GOT3 (cell line): Measurements from ENCODE around the gene CDC25B.
"Not testable (repeated sequence)": the region's sequence is repeated elsewhere in the genome, so short reads cannot be mapped to it uniquely, and the experiment has no call there.

Source experiments
- DNase-seq: peaks from one replicate; lab custom pipeline; 2025; ENCODE audit warnings: mixed read lengths; lab: John Stamatoyannopoulos, UW

Gene CDC25B

DNA sequence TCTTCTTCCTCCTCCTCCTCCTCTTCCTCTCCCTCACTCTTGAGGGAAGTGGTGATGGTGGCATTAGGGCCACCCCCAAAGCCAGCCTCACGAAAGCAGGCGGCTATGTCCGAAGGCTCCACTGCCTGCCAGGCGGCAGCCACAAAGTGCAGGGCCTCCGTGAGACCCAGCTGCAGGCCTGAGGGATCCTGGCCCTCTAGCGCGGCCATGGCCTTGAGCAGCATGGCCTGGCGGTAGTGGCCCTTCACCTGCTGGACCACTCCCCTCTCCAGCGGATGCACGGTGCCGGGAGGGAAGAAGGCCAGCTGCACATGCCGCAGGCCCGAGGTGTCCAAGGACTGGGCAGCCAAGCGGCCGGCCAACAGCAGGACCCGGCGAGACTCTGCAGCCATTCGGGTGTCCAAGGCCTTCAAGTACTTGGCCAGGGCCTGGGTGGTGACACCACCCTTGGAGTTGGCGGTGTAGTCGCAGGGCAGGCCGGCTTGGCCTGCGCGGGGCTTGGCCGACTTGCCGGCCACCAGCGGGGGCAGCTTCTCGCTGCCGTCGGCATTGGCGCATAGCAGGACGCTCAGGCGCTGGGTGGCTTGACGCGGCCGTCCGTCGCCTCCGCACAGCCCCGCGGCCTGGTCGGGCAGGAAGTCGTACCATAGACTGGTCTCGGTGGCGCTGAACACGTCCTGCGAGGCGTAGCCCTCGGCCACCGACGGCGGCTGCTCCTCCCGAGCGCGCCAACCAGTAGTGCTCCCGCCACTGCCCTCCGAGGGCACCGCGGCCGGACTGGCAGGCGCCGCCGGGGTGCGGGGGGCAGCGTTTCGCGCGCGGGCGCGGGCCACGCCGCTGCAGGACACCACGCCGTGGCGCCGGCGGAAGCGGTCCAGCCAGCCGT is 10.6 kb upstream of the CDC25B start:
- DNase-seq = peak; percentile 49

DNA sequence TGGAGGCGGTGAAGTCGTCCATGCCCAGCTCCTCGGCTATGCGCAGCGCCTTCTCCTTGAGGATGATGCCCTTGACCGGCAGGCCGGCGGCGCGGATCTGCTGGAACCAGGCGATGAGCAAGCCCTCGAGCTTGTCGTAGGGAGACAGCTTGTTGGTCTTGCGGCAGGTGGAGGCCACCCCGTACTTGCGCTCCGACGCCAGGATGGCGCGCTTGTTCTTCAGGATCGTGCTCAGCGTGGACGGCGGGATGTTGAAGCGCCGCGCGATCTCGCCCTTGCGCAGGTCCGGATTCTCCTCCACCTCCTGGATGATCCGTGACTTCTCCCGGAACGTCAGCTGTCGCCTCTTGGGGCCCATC is 10.0 kb upstream of the CDC25B start:
- no peak for DNase-seq

DNA sequence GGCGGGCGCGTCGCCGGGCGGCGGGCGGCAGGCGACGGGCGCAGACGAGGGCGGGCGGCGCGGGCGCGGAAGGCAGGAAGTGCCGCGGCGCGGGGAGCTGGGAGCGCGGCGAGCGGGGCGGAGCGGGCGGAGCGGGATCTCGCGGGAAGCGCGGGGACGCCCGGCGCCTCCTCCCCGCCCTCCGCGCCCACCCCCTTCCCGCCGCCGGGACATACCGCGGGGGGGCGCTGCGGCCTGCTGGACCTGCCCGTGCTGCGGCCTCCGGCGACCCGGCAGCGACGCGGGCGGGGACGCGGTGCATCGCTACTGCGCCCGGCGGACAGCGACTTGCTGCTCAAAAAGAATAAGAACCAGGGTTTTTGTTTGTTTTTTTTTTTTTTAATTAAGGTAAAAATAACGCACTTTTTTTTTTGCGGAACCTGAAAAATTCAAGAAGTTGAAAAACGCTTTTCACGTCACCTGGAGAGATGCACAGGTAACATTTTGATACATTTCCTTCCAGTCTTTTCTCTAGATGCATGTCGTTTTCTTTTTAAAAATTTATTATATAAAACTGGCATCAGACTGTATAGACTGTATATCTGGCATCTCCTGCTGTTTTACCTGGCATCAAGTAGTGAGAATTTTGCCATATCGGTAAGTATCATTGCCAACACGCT is 9.3 kb upstream of the CDC25B start, which contains the start of gene CENPB:
Gene CENPB, minus strand, starts transcription at position 76 of the 659 bp plus-strand sequence. CDS start 257 bp downstream, outside the sequence.
- DNase-seq = peak; percentile 84

DNA sequence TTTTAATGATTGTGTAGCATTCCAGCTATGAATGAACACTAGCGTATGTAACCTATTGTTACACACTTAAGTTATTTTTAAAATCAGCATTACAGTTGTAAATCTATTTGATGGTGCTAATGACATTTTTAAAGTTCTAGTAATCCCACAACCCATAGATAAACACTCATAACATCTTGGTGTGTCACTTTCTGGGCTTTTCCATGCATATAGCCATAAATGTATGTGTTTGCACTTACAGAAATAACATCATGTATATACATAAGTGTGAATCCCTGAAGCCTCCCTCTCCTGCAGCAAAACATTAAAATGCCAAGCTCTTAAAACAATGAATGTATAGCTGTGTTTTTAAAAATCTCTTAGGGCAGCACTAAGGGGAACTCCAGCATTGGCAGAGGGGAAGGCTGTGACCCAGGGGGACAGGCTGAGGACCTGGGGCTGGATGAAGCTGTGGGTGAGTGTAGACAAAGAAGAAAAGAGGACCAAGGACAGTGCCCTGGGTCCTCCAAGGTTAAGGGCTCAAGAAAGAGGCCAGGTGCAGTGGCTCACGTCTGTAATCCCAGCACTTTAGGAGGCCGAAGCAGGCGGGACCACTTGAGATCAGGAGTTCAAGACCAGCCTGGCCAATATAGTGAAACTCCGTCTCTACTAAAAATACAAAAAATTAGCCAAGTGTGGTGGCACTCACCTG is 8.6 kb upstream of the CDC25B start:
- no peak for DNase-seq

DNA sequence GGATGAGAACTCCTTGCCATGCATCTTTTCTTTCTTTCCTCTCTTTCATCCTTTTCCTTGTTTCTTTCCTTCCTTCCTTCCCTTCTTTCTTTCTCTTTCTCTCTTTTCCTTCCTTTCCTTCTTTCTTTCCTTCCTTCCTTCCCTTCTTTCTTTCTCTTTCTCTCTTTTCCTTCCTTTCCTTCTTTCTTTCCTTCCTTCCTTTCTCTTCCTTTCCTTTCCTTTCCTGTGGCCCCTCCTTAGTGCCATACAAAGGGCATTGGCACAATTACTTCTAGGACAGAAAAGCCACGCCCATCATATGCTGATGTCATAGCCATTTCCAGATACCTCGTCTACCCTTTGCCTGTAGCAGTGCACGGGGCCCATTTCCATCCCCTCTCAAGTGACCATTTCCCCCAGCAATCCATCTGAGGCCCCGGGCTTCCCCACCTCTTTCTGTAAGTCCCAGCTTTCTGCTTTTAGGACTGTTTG is 7.4 kb upstream of the CDC25B start:
- no peak for DNase-seq

DNA sequence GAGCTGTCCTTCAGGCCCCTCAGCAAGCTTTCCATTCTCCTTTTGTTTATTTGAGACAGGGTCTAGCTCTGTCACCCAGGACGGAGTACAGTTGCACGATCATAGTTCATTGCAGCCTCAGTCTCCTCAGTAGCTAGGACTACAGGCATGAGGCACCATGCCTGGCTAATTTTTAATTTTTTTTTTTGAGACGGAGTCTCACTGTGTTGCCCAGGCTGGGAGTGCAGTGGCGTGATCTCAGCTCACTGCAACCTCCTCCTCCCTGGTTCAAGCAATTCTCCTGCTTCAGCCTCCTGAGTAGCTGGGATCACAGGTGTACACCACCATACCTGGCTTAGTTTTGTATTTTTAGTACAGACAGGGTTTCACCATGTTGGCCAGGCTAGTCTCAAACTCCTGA is 6.9 kb upstream of the CDC25B start:
- not testable (repeated sequence) for DNase-seq

DNA sequence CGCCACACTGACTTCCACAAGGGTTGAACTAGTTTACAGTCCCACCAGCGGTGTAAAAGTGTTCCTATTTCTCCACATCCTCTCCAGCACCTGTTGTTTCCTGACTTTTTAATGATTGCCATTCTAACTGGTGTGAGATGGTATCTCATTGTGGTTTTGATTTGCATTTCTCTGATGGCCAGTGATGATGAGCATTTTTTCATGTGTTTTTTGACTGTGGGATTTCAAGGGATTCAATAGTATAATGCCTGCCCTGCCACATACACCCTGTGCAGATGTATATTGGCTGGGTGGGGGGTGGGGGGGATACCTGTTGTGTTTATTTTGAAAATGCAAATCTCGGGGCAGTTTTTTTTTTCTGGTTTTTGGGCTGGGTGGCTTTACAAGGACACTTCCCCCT is 1.9 kb upstream of the CDC25B start:
- DNase-seq = not testable (repeated sequence)

DNA sequence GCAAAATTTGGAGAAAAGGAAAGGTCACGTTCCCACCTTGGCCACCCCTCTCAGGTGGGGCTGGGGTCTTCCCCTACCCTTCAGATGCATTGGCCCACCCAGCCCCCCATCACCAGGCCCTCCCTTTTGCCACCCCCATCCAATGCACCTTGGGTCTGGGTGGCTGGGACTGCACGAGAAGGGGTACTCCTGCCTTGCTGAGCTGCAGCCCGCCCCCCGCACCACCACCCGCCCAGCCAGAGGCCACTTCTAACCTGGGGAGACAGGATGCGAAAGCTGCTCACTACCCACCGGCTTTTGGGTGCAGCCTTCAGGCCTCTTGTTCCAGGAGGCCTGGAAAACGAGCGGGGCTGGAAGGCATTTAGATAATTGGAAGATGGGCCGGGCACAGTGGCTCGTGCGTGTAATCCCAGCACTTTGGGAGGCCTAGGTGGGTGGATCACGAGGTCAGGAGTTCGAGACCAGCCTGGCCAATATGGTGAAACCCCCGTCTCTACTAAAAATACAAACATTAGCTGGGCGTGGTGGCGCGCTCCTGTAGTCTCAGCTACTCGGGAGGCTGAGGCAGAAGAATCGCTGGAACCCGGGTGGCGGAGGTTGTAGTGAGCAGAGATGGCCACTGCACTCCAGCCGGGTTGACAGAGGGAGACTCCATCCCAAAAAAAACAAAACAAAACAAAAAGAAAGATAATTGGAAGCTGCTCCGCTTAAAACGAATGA is 1.2 kb upstream of the CDC25B start:
- no peak for DNase-seq

DNA sequence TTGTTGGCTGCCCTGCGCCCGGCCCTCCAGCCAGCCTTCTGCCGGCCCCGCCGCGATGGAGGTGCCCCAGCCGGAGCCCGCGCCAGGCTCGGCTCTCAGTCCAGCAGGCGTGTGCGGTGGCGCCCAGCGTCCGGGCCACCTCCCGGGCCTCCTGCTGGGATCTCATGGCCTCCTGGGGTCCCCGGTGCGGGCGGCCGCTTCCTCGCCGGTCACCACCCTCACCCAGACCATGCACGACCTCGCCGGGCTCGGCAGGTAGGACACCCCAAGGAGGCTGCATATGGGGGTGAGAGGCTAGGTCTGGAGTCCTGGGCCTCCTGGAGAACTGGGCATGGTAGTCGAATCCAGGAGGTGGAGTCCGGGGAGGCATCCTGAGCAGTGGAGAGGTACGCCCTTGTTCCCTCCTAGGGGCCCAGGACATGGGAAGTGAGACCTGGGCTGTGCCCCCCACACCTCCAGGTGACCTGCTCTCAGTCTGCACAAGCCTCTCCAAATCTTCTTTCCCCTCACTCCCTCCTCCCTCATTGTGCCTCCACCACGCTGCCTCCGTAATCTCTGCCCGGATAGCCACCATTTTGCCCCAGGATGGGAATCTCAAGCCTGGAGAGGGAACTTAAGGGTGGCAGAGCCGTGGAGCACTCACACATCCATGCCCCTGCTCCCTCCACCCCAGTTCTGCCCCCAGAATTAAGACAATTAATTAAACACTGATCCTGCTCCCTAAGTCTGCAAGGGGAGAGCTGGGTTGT is 541 bp downstream of the CDC25B start:
- DNase-seq = no peak

DNA sequence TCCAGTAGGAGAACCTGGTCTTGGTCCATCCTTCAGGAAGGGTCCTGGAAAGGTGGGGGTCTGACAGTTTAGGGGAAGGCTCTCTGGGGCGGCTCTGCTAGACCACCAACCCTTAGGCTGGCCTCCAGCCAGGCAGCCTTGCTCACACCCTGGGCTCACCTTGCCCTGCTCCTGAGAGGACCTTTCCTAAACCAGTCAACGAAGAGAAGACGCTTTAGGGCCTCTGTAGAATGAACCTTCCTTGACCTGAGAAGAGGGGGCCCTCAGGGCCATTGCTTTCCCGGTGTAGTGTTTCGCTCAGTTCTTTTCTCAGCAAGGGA is 1.1 kb downstream of the CDC25B start:
- DNase-seq = no peak

DNA sequence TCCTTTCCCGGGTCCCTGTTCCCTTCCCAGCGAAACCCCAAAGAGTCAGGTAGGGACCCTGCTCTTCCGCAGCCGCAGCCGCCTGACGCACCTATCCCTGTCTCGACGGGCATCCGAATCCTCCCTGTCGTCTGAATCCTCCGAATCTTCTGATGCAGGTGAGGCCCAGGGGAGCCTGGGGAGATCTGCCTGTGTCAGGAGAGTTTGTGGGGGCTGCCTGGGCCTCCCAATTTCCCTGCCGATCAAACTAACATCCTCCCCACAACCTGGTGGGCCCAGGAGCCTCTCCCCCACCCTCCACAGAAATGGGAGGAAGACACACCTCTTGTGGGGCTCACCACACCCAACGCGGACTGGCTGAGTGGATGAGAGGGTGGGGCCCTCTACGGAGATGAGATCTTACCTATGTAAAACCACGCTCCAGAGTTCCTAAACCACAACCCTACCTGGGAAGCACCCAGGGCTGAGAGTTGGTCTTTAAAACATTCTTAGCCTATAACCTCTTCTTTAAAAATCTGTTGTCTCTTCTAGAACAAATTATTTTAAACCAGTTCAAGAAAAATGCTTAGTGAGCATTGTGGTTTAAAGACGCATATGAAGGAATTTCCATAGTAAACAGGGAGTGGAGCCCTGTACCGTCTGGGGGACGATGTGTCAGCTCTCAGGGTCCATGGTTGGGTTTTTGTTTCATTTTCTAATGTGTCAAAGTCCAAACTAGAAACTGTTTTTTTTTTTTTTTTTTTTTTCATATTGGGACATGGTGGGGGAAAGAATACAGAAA is 1.7 kb downstream of the CDC25B start:
- no peak for DNase-seq

DNA sequence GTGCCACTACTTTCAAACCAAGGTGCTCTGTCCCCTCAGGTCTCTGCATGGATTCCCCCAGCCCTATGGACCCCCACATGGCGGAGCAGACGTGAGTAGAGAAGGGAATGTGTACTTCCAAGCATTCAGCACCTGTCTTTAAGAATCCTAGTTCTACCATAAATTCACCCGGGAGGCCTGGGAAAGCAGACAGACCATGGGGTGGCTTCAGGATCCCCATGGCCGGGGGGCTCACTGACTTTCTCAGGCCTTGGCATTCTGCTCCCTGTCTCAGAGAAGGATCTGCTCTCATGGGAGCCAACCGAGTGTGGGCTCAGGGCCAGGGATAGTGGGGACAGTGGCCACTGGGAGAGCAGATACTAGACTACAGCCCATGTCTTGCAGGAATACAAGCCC is 2.3 kb downstream of the CDC25B start:
- DNase-seq = no peak

DNA sequence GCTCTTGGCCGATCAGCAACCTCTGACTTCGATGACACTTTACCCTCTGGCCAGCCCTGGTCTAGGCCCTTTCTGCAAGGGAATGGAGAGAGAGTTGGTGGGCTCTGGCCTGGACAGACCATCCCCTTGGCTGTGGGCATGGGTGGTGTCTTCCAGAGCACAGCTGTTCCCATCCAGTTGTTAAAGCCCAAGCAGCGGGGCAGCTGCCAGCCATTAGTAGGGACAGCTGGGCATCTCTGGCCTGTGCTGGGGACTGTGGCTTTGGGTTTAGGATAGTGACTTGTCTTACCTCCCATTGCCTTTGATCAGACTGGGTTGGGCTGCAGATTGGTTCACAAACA is 2.8 kb downstream of the CDC25B start:
- no peak for DNase-seq

DNA sequence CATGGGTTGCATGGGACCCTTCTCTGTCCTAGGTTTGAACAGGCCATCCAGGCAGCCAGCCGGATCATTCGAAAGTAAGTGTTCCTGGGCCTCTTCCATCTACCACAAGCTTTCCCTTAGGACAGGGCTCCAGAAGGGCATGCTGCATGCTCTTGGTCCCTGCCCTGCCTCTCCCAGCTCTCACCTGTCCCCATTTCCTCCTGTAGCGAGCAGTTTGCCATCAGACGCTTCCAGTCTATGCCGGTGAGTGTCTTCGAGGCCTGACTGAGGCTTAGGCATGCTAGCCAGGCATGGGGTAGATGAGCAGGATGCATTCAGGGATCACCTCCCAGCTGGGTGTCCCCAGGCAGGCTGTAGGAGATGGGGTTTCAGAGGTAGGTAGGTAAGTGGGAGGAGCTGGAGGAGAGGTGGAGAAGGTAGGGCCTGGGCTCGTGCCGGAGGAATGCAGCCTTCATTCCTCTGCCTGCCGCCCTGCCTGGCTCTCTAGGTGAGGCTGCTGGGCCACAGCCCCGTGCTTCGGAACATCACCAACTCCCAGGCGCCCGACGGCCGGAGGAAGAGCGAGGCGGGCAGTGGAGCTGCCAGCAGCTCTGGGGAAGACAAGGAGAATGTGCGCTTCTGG is 4.3 kb downstream of the CDC25B start:
- no peak for DNase-seq

DNA sequence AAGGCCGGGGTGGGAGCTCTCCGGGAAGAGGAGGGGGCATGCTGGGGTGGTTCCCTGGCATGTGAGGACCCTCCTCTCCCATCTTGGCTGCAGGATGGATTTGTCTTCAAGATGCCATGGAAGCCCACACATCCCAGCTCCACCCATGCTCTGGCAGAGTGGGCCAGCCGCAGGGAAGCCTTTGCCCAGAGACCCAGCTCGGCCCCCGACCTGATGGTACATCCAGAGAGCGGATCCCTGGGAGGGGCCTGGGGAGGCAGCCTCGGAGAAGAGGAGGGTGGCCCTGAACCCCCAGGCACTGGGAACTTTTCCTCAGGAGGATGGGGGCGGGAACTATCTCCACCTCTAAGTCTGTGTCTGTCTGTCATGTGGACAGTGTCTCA is 4.8 kb downstream of the CDC25B start:
- no peak for DNase-seq

DNA sequence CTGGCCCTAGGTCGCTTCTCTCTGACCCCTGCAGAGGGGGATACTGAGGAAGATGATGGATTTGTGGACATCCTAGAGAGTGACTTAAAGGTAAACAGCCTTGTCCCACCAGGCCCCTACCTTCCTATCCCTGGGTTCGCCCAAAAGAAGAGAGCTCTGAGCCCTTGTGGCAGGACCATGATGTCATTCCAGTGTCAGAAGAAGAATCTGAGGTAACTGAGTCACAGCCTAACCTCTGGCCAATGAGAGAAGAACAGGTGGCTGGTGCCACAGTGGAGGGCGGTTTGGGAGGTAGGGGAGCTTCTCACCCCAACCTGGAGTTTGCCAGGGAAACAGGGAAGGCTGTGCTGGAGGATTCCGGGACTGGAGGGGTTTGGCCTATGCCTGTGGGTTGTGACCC is 5.2 kb downstream of the CDC25B start:
- no peak for DNase-seq

DNA sequence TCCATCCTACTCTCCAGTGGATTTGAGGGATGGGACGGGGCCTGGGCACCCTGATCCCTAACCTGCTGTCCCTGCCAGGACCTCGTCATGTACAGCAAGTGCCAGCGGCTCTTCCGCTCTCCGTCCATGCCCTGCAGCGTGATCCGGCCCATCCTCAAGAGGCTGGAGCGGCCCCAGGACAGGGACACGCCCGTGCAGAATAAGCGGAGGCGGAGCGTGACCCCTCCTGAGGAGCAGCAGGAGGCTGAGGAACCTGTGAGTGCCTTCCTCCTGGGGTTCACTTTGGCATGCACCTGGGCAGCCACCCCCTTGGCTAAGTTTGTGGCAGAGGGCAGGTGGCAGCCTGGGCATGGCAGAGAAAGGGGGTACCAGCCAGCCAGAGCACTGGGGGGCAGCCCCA is 5.7 kb downstream of the CDC25B start:
- no peak for DNase-seq

DNA sequence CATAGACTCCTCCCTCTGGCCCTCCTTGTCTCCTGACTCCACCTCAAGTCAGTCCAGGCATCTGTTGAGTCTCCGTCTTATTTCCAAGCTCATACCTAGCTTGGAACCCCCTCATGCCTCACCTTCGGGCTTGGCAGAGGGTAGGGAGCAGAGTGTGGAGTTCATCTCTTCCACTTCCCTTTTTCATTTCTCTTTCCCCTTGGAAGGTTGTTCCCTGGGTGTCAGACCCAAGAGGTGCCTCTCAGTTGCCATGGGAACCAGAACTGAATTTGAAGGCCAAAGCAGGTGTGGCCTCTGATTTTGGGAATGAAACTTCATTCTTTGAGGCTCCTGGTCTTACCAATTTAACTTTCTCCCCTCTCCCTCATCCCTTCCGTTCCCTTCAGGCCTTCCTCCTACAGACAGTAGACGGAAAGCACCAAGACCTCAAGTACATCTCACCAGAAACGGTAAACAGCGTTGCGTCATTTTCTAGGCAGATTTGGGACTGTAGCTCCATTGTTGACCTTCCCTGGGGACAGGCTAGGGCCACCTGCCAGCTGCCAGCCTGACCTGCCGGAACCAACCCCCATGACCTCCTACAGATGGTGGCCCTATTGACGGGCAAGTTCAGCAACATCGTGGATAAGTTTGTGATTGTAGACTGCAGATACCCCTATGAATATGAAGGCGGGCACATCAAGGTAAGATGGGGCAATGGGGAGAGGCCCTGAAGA is 6.6 kb downstream of the CDC25B start:
- no peak for DNase-seq

DNA sequence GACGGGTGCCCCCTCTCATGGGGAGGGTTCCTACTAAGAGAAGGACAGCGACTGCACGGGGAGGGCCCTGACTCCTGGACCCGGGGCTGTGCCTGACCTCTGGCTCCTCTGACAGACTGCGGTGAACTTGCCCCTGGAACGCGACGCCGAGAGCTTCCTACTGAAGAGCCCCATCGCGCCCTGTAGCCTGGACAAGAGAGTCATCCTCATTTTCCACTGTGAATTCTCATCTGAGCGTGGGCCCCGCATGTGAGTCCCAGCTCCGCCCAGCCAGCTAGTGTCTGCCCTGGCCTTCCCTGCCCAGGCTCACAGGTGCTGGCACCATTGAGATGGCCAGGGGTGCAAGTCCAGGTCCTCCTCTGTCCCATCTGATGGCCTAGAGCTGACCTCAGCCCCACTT is 7.2 kb downstream of the CDC25B start:
- DNase-seq = no peak

DNA sequence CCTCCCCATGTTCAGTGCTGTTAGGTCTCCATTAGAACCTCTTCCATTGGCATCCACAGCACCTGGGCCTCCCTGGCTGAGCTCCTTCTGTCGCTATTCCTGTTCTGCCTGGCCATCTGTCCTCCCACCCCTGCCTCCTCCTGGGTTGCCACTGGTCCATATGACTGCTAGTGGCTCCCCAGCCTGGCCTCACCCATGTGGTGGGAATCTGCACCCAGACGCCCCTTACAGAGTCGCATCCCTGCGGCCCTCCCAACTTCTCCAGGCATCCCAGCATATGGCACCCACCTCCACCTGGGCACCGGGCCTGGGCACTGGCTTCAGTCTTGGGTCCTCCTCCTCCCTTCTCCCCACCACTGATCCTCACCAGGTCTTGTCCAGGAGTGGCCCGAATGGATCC is 7.7 kb downstream of the CDC25B start:
- DNase-seq = no peak
